ENCODE results near the gene SLC35F2.
"Not testable (repeated sequence)": the region's sequence is repeated elsewhere in the genome, so short reads cannot be mapped to it uniquely, and the experiment has no call there.

The SLC35F2 gene

GRCh38 chr11:107858217-107859070, at the start of gene SLC35F2:
SLC35F2 (minus strand) TSS chr11:107858787; CDS start chr11:107858767, 20 bp downstream.
- peak in 7 of 14 donors; percentile 12 to 37 (median 21) for DNase-seq

- no peak for DNase-seq
These were observed 49.6 kb upstream of the SLC35F2 start for GRCh38 chr11:107908211-107908610.

GRCh38 chr11:107898270-107898669, 39.7 kb upstream of the SLC35F2 start:
- DNase-seq = no peak

- no peak for DNase-seq
These were observed 23.7 kb upstream of the SLC35F2 start for GRCh38 chr11:107882095-107882820.

- not testable (repeated sequence) for DNase-seq
These were observed 22.9 kb upstream of the SLC35F2 start for GRCh38 chr11:107881471-107881870.

- DNase-seq = no peak
These were observed 17.6 kb upstream of the SLC35F2 start for GRCh38 chr11:107876141-107876540.

DNA sequence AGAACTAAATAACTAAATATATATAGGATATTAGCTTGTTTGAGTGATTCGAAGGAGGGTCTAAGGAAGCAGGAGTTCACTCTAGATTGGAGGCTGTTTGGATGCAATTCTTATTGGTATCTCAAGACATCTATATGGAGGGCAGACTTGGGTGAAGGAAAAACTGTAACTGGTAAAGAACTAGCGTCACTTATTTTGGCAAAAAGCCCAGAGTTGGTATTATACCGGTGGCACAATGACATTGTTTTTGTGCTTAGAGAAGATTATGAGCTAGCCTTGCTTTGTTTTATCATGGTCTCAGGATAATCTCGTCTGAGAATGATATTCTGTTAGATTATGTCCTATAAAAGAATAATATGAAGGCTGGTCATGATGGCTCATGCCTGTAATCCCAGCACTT, 6.0 kb upstream of the SLC35F2 start:
- DNase-seq = no peak

DNA sequence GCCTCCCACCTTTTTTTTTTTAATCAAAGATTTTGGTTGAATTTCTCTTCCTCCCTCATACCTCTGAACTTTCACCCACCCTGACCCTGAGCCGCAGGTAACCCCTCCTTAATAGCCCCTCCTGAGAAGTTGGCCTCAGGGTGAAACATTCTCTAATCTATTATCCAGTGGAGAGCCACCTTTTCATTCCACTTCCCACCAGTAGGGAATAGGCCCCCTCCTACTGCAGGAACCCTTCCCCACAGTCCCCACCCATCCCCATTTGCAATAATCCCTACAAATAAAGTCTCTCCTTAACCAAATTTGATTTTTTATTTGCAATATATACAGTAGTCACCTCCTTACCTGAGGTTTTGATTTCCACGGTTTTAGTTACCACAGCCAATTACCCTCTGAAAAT, 2.1 kb upstream of the SLC35F2 start:
- no peak for DNase-seq

DNA sequence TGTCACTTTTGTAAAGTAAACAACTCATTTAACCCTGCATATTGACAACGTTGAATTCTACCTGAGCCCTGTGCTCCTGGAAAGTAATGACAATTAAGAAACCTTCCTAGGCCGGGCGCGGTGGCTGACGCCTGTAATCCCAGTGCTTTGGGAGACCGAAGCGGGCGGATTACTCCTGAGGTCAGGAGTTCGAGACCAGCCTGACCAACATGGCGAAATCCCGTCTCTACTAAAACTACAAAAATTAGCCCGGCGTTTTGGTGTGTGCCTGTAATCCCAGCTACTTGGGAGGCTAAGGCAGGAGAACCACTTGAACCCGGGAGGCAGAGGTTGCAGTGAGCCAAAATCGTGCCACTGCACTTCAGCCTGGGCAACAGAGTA, 1.6 kb upstream of the SLC35F2 start:
- not testable (repeated sequence) for DNase-seq

DNA sequence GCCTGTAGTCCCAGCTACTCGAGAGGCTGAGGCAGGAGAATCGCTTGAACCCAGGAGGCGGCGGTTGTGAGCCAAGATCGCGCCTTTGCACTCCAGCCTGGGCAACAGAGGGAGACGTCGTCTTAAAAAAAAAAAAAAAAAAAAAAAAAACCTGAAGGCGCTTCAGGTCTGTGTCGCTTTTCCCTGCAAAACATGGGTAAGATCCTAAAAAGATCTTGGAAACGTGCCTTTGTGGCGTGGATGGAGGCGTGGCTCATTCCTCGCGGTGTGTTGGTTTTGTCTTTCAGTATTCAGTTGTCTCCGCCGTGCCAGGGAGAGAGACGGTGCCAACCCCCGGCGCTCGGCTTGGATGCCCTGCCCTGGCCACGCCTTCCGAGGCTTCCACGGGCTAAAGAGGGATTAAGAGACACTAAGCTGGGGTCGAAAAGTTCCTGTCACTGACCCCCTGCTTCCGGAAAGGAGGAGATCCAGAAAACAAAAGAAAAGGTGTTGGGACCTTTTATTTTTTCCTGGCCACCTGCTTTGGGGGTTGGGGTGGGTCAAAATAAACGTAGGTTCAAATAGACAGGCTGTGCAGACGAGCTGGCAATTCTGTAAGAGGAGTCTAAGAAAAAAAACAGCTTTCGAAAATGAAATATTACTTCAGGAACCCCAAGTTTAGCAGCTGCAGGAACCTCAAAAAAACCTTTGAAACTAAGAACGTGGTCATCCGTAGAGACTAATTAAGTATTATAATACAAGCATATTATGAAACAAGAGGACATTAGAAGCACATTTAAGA, 1.1 kb upstream of the SLC35F2 start:
- DNase-seq = peak in 3 of 14 donors; percentile 10 to 26 (median 12)

GRCh38 chr11:107857550-107858216, 904 bp downstream of the SLC35F2 start:
- DNase-seq = peak in 1 of 14 donors; percentile 12

GRCh38 chr11:107856981-107857517, 1.5 kb downstream of the SLC35F2 start:
- DNase-seq = no peak

- no peak for DNase-seq
These were observed 2.2 kb downstream of the SLC35F2 start for GRCh38 chr11:107856180-107856980.

GRCh38 chr11:107853070-107853469, 5.5 kb downstream of the SLC35F2 start:
- DNase-seq = no peak

GRCh38 chr11:107851704-107852310, 6.8 kb downstream of the SLC35F2 start:
- DNase-seq = no peak

DNA sequence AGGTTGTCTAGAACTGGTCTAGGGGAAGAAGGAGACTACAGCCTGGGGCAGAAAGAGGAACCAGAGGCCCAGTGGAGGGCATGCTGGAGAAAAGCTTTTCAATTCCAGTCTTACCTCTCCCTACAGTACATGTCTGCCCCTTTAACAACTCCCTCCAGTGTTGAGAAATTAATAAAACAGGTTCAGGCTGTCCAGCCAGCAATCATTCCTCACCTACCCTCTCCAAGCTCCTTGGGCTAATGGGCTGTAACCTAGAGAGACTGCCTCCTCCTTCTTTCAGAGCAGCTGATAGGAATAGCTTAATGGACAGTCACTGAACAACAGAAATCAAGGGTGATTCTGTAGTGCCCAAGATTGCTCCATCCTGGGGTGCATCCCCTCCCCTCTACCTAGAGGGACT, 8.8 kb downstream of the SLC35F2 start:
- DNase-seq = no peak

GRCh38 chr11:107848345-107848744, 10.2 kb downstream of the SLC35F2 start:
- DNase-seq = no peak

GRCh38 chr11:107847184-107847583, 11.4 kb downstream of the SLC35F2 start:
- no peak for DNase-seq

GRCh38 chr11:107844041-107844440, 14.5 kb downstream of the SLC35F2 start:
- no peak for DNase-seq

GRCh38 chr11:107842412-107843100, 16.0 kb downstream of the SLC35F2 start:
- no peak for DNase-seq

Measured in C1 segment of cervical spinal cord (tissue), 14 donors.